ENCODE results near the gene GRK5.

Gene GRK5

GRCh38 chr10:119337223-119337622 is 129.9 kb downstream of the GRK5 start:
- in situ Hi-C loops (cut with MboI; ENCODE audit: low sequenced_read_pairs): no loop called here

GRCh38 chr10:119337796-119338432 is 130.5 kb downstream of the GRK5 start:
- in situ Hi-C loops (cut with MboI; ENCODE audit: low sequenced_read_pairs): no loop called here

GRCh38 chr10:119339109-119339508 is 131.7 kb downstream of the GRK5 start:
- in situ Hi-C loops (cut with MboI; ENCODE audit: low sequenced_read_pairs): no loop called here

DNA sequence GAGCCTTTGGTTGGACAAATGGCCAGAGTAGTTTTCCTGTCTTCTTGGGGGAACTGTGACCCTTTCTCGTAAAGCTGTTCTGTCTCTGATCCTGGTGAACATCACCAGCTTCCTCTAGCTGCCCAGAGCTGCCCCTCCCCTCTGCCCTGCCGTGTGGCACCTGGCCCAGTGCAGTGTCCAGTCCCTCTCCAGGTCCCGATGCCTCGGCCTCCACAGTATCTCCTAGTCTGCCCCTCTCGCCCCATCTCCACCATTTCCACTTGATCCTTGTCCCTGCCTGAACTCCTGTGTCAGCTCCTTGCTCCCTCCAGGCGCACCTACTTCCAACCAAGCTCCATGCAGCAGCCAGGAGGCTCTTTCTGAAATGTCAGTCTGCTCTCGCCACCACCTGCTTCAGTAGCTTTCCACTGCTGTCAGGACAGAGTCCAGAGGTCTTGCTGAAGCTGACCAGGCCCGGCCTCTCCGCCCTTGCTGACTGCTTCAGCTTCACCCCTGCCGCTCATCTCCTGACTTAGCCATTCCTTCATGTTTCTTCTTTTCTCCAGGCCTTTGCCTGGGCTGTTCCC is 133.6 kb downstream of the GRK5 start:
- in situ Hi-C loops (cut with MboI; ENCODE audit: low sequenced_read_pairs): no loop called here

GRCh38 chr10:119341459-119342301 is 134.3 kb downstream of the GRK5 start:
- in situ Hi-C loops (cut with MboI; ENCODE audit: low sequenced_read_pairs): no loop called here

DNA sequence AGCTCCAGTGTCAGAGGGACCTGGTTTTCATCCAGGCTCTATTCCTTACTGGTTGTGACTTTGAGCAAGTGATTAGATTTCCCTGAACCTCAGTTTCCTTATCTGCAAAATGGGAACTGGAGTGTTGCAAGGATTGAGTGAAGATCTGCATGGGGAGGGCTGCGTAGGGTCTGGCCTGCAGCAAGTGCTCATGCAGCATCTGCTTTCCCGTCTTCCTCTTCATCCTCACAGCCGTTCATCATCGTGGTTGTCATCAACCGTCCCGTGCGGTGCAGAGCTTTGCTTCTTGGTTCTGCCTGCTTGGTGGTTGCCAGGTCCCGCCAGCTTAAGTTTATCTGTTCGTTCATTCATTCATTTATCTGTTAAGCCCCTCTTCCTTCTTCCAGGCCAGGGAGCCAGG is 135.0 kb downstream of the GRK5 start:
- in situ Hi-C loops (cut with MboI; ENCODE audit: low sequenced_read_pairs): no loop called here

DNA sequence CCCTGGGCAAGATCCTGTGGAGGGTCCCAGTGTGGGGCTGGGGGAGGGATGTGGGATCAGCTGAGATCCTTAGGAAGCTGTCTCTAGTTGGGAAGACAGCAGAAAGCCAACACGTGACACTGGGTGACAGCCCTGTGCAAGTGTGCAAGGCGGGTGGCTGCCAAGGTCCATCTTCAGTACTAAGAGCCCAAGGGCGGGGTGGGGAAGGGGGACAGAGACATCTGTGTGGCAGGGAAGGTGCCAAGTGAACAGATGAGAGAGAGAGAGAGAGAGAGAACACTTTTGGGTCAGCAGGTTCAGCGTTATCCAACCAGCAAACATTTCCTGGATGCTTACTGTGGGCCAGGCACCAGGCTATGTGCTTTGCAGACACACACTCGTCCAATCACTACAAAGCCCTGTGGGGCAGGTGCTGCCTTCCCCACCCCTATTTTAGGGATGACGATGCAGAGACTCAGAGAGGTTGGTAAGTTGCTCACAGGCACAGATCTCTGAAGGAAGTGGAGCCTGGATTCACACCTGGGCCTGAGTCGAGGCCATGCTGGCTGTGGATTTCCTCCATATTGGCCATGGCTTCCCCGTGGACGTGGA is 135.7 kb downstream of the GRK5 start:
- in situ Hi-C loops (cut with MboI; ENCODE audit: low sequenced_read_pairs): no loop called here

DNA sequence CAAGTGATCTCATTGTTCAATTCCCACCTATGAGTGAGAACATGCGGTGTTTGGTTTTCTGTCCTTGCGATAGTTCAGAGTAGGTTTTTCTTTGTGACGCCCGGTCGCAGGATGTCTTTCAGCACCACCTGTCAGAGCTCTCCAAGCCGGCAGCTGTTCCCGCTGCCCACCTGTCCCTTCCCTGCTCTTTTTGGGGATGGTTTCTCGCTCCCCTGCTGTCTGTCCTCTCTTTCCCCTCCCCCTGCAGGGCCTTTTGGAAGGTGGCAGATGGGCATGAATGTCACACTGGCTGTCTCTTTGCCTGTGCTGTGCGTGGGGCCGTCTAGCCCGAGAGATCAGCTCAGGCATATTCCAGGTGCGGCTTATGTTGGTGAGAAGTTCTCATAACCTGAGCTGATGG is 137.0 kb downstream of the GRK5 start:
- in situ Hi-C loops (cut with MboI; ENCODE audit: low sequenced_read_pairs): no loop called here

GRCh38 chr10:119346095-119346832 is 138.9 kb downstream of the GRK5 start:
- in situ Hi-C loops (cut with MboI; ENCODE audit: low sequenced_read_pairs): no loop called here

GRCh38 chr10:119347181-119347974 is 140.0 kb downstream of the GRK5 start:
- in situ Hi-C loops (cut with MboI; ENCODE audit: low sequenced_read_pairs): no loop called here

GRCh38 chr10:119348106-119348505 is 140.7 kb downstream of the GRK5 start:
- in situ Hi-C loops (cut with MboI; ENCODE audit: low sequenced_read_pairs): no loop called here

DNA sequence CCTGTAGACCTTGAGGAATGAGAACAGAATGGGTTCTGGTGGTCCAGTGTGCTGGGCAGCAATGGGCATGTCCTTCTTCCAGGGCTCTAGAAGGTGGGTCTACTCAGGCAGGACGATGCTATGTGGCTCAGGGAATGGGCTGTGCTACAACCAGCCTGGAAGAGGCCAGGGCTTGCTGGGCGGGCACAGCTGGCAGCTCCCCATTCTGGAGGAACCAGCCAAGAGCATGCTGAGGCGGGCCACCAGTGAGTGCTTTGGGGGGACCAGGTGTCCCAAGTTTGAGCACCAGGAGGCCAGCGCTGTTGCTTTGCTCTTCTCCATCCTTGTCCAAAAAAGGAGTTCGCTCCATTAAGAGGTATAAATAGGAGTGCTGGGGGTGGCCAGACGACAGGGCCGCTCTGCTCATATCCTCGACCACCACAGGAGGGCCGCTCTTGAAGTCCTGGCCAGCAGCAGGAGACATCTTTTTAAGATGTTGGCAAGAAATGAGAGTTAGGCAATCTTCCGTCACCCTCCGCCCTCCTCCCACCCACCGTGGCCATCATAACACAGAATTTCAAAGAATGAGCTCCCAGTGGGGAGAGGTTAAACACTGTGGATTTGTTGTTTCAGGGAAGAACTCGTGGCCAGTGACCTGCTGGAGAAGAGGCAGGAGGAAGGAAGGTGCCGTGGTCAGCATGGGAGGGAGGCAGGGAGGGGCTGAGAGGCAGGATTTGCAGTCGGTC is 141.3 kb downstream of the GRK5 start:
- in situ Hi-C loops (cut with MboI; ENCODE audit: low sequenced_read_pairs): no loop called here

- in situ Hi-C loops (cut with MboI; ENCODE audit: low sequenced_read_pairs): no loop called here
These were observed 142.0 kb downstream of the GRK5 start for GRCh38 chr10:119349341-119349740.

DNA sequence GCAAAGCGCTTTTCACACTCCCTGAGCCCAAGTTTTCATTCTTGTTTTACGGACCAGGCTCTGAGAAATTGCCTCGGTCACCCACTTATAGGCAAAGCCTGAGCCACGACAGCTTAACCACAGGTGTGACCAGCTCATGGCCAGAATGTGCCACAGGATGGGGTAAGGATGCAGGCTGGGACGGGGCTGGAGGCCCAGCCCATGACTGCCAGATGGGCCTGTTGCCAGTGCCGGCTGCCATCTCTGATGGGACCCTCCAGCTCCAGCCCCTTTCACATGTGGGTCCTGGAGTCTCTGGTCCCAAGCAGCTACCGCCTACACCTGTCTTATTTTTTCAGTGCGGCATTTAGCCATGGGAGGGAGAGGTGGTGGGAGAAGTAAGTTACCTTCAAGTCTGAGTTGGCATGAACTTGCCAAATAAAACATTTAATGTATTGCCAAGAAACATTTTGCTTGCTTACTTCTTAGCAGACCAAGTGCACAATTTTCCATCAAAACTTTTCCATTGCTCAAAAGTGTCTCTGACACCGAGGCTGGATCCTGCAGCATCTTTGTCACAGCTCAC is 142.6 kb downstream of the GRK5 start:
- in situ Hi-C loops (cut with MboI; ENCODE audit: low sequenced_read_pairs): no loop called here

DNA sequence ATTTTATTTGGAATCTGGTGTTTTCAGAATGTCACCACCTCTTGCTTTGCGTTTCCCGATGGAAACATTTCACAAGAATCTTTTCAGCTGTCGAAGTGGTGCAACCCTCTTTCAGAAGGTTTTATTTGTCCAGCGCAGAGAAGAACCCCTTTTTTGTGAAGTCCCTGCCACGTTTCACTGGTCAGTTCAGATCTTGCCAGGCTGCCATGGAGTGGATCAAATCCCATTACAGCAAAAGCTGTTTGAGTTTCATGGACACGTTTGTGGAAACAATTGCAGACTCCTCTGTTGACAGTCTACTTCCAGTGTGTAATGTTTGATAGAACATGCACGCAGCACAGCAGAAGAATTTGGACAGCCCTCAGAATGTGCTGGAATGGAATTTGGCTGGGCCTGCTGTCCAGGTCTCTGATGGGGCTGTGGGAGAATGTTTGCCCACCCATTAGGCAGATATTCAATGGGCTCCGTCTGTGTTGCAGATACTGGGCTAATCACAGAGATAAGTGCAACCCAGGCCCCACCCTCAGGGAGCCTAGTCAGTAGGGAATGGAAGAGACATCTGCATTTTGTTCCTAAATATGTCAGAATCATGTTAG is 143.2 kb downstream of the GRK5 start:
- in situ Hi-C loops (cut with MboI; ENCODE audit: low sequenced_read_pairs): no loop called here

DNA sequence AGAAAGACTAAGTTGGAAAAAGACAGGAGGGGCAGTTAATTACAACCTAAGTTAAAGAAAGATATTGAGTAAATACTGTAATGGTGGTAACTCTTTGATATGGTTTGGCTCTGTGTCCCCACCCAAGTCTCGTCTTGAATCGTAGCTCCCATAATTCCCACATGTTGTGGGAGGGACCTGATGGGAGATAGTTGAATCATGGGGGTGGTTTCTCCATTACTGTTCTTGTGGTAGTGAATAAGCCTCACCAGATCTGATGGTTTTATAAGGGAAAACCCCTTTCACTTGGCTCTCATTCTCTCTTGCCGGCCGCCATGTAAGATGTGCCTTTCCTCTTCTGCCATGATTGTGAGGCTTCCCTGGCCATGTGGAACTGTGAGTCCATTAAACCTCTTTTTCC is 143.8 kb downstream of the GRK5 start:
- in situ Hi-C loops (cut with MboI; ENCODE audit: low sequenced_read_pairs): no loop called here

GRCh38 chr10:119352042-119352441 is 144.7 kb downstream of the GRK5 start:
- in situ Hi-C loops (cut with MboI; ENCODE audit: low sequenced_read_pairs): no loop called here

DNA sequence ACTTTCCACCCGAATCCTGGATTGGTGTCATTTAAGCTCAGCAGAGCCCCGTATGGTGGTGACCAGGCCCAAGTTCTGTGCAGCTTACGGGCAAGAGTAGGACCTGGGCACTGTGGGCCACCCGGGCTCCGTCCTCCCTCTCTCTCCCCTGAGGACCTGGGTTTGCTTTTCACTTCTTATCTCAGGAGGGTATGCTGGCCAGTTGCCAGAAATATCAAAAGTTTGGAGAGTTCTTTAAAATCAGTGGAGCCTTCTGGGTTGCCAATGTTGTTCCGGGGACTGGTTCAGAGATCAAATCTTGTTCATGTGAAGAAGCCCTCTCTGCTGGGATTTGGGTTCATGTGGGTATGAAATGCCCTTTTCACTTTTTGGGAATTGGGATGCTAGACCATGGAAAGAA is 145.4 kb downstream of the GRK5 start:
- in situ Hi-C loops (cut with MboI; ENCODE audit: low sequenced_read_pairs): no loop called here

- in situ Hi-C loops (cut with MboI; ENCODE audit: low sequenced_read_pairs): no loop called here
These were observed 146.1 kb downstream of the GRK5 start for GRCh38 chr10:119353421-119353820.

Data from HL-60/S4 (cell line).